Lower leg skin (tissue), 4 donors: ENCODE data around the gene PLA2G4E. TPM values are rescaled to one million over a fixed set of nuclear protein-coding genes. Genes with fewer than 3 reads are reported as not detected.

Experiments
- DNase-seq, 2 donors: peaks; one replicate each; pipeline ENCODE4 v3.0.0-alpha.2; 2019; ENCODE audit warnings: low spot score in 2 of 2
- H3K4me3 ChIP-seq: fragments of 200-600 bp; sonication (generic); 2 replicates; pipeline ENCODE4 v1.5.1; 2017; ENCODE audit warnings: mild to moderate bottlenecking, low read depth; ENCODE audit not compliant: poor library complexity, severe bottlenecking
- CTCF ChIP-seq, 3 donors: fragments of 450-650 bp; IDR thresholded peaks; one replicate each; pipeline ENCODE4 v1.5.1; 2016; ENCODE audit warnings: antibody characterized with exemption in 3 of 3, mild to moderate bottlenecking in 3 of 3, moderate library complexity in 2 of 3
- POLR2A ChIP-seq, 2 donors: fragments of 450-650 bp; IDR thresholded peaks; one replicate each; pipeline ENCODE4 v1.6.1; 2016 to 2017; ENCODE audit warnings: antibody characterized with exemption in 2 of 2, mild to moderate bottlenecking in 1 of 2, moderate library complexity in 1 of 2
- WGBS, 2 donors: methylation state at CpG; one replicate each; pipeline ENCODE4 v1.1.5; 2018; 5-methylcytosine and 5-hydroxymethylcytosine counted together
- intact Hi-C: fragments of 100-400 bp; cut with DNase I; formaldehyde crosslinking; loops from one replicate; pipeline ENCODE4 v1.15.0; 2023; ENCODE audit warnings: low total_unique reads
- total RNA-seq, 4 donors: library from RNA; depleted of rRNA; stranded (reverse); fragments of >200 nt; gene quantifications; one replicate each; pipeline ENCODE4 v1.1.0, GENCODE V29; 2016

PLA2G4E gene
- total RNA-seq, 4 donors from 2014 or later: 49.8 to 67.2 (median 51.5) TPM

GRCh38 chr15:42048080-42048820 is 27.4 kb upstream of the PLA2G4E start:
- no peak overlapping the region for H3K4me3 ChIP-seq
- TF ChIP-seq CTCF (IDR thresholded peaks at IDR 0.05): no peak
- no peak for TF ChIP-seq POLR2A (IDR thresholded peaks at IDR 0.05)
- DNase-seq: peak in 1 of 2 donors; percentile 76
- intact Hi-C loops: no loop called here
- 60 to 64% methylated on average over 9 of the region's 9 CpGs for WGBS, 2 donors

DNA sequence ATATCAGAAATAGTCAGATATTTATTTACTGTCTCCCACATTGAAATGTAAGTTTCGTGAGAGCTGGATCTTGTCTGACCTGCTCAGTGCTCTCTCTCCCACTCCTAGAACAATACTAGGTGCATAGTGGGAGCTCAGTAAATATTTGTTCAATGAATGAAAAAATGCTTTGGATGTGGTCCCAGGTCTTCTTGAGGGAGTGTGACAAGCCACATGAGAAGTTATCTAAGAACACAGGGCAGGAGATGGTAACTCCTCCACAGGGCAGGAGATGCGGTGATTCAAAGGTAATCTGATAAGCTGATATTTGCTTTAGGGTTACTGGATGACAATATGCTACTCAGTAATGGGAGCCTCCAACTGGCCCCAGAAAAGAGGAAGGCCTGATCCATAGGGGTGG is 25.8 kb upstream of the PLA2G4E start:
- 74 to 82% methylated on average over 2 of the region's 2 CpGs for WGBS, 2 donors
- no peak for DNase-seq
- H3K4me3 ChIP-seq: no peak overlapping the region
- no peak for TF ChIP-seq POLR2A (IDR thresholded peaks at IDR 0.05)
- TF ChIP-seq CTCF (IDR thresholded peaks at IDR 0.05): no peak
- intact Hi-C loops: no loop called here

- intact Hi-C loops: no loop called here
- 35 to 43% methylated on average over 8 of the region's 8 CpGs for WGBS, 2 donors
- TF ChIP-seq POLR2A (IDR thresholded peaks at IDR 0.05): no peak
- no peak for TF ChIP-seq CTCF (IDR thresholded peaks at IDR 0.05)
- no peak overlapping the region for H3K4me3 ChIP-seq
- peak in 1 of 2 donors; percentile 86 for DNase-seq
These were observed 24.4 kb upstream of the PLA2G4E start for GRCh38 chr15:42045211-42045615.

GRCh38 chr15:42042602-42043400 is 22.0 kb upstream of the PLA2G4E start:
- peak in 1 of 2 donors; percentile 77 for DNase-seq
- intact Hi-C loops: no loop called here
- H3K4me3 ChIP-seq: no peak overlapping the region
- WGBS, 2 donors: 86 to 89% methylated on average over 5 of the region's 5 CpGs
- no peak for TF ChIP-seq POLR2A (IDR thresholded peaks at IDR 0.05)
- TF ChIP-seq CTCF (IDR thresholded peaks at IDR 0.05): no peak

- intact Hi-C loops: no loop called here
- no peak for TF ChIP-seq POLR2A (IDR thresholded peaks at IDR 0.05)
- no peak for TF ChIP-seq CTCF (IDR thresholded peaks at IDR 0.05)
- no peak overlapping the region for H3K4me3 ChIP-seq
- 92 to 95% methylated on average over 6 of the region's 6 CpGs for WGBS, 2 donors
- DNase-seq: no peak
These were observed 17.6 kb upstream of the PLA2G4E start for GRCh38 chr15:42038401-42038800.
